OCI-LY7 (cell line): ENCODE measurements around the gene MXRA8. TPM values are rescaled to one million over a fixed set of nuclear protein-coding genes. Genes with fewer than 3 reads are reported as not detected.

ENCODE experiments used
- BruUV-seq: library from RNA; stranded (reverse); fragments of 400-500 nt; replicated peaks from 2 replicates; lab custom pipeline; 2021; lab: Mats Ljungman, UMichigan
- CTCF ChIA-PET: fragments of 300-600 bp; sonication (Branson Sonifier 250); formaldehyde crosslinking; loops from one replicate; lab custom pipeline; 2022; ENCODE audit warnings: antibody characterized with exemption; ENCODE audit not compliant: unreplicated experiment; lab: Charles Lee
- POLR2A ChIA-PET: fragments of 300-600 bp; sonication (Branson Sonifier 250); formaldehyde crosslinking; loops from one replicate; lab custom pipeline; 2022; ENCODE audit warnings: antibody characterized with exemption; lab: Charles Lee
- DNase-seq: peaks from one replicate; pipeline ENCODE4 v3.0.0-alpha.2; 2015; ENCODE audit warnings: low spot score
- H2AFZ ChIP-seq: fragments of 200-600 bp; sonication (generic), shearing (Covaris generic); 2 replicates; pipeline ENCODE4 v1.6.1; 2014; ENCODE audit warnings: mild to moderate bottlenecking, antibody characterized with exemption, low read length, moderate library complexity
- H3K27ac ChIP-seq: fragments of 200-600 bp; sonication (generic); 2 replicates; pipeline ENCODE4 v1.5.1; 2014; ENCODE audit warnings: mixed run types, low read depth, mild to moderate bottlenecking, moderate library complexity, low read length, inconsistent platforms; ENCODE audit not compliant: poor library complexity, severe bottlenecking
- H3K36me3 ChIP-seq: fragments of 200-600 bp; sonication (generic); 2 replicates; pipeline ENCODE4 v1.6.1; 2014; ENCODE audit warnings: mild to moderate bottlenecking, antibody characterized with exemption, low read length, moderate library complexity, mixed read lengths; ENCODE audit not compliant: insufficient read depth
- H3K4me1 ChIP-seq: fragments of 200-600 bp; sonication (generic); 2 replicates; pipeline ENCODE4 v1.5.1; 2014; ENCODE audit warnings: mild to moderate bottlenecking, low read length; ENCODE audit not compliant: insufficient read depth, poor library complexity, severe bottlenecking
- H3K4me2 ChIP-seq: fragments of 200-600 bp; sonication (generic); 2 replicates; pipeline ENCODE4 v1.6.1; 2014; ENCODE audit warnings: mild to moderate bottlenecking, low read length
- H3K4me3 ChIP-seq: fragments of 200-600 bp; sonication (generic); 2 replicates; pipeline ENCODE4 v1.5.1; 2014; ENCODE audit warnings: mild to moderate bottlenecking, low read depth, low read length; ENCODE audit not compliant: poor library complexity, severe bottlenecking
- H3K79me2 ChIP-seq: fragments of 200-600 bp; sonication (generic); 2 replicates; pipeline ENCODE4 v1.6.1; 2016; ENCODE audit warnings: low read depth, mild to moderate bottlenecking, low read length, moderate library complexity, mixed read lengths; ENCODE audit not compliant: insufficient read depth
- H3K9me2 ChIP-seq: fragments of 200-600 bp; sonication (generic); 2 replicates; pipeline ENCODE4 v1.6.1; 2016; ENCODE audit warnings: mild to moderate bottlenecking, low read length, mixed read lengths; ENCODE audit not compliant: insufficient read depth
- H3K9me3 ChIP-seq: fragments of 200-600 bp; sonication (generic); 2 replicates; pipeline ENCODE4 v1.6.1; 2014; ENCODE audit warnings: mild to moderate bottlenecking, mixed run types, low read length, mixed read lengths
- H4K20me1 ChIP-seq: fragments of 200-600 bp; sonication (generic); 2 replicates; pipeline ENCODE4 v1.6.1; 2014; ENCODE audit warnings: mild to moderate bottlenecking, antibody characterized with exemption, low read length, moderate library complexity, mixed read lengths; ENCODE audit not compliant: insufficient read depth
- EZH2phosphoT487 ChIP-seq: fragments of 200-600 bp; sonication (generic); IDR thresholded peaks from 2 replicates; pipeline ENCODE4 v1.6.1; 2018; ENCODE audit warnings: low read depth, borderline replicate concordance, mild to moderate bottlenecking, mixed run types, antibody characterized with exemption, low read length, moderate library complexity, mixed read lengths
- intact Hi-C: fragments of 100-400 bp; cut with micrococcal nuclease; formaldehyde crosslinking; loops from one replicate; pipeline ENCODE4 v1.10.0; 2022; ENCODE audit not compliant: unreplicated experiment
- total RNA-seq, 2 experiments: library from RNA; depleted of rRNA in 1 of 2; stranded (reverse); fragments of >200 nt in 1 of 2; shearing (Covaris generic) in 1 of 2; gene quantifications; 2 replicates each; pipeline ENCODE4 v1.2.3, GENCODE V29; 2014 to 2022
- TF ChIP-seq, protein P1 (sequence below): fragments of 200-600 bp; sonication (generic); conservative IDR thresholded peaks from 2 replicates; pipeline ENCODE4 v1.5.1; 2014; ENCODE audit warnings: mild to moderate bottlenecking, antibody characterized with exemption, low read length, moderate library complexity, mixed read lengths

Gene MXRA8
- total RNA-seq, 2 experiments from 2014 or later, result not detected

DNA sequence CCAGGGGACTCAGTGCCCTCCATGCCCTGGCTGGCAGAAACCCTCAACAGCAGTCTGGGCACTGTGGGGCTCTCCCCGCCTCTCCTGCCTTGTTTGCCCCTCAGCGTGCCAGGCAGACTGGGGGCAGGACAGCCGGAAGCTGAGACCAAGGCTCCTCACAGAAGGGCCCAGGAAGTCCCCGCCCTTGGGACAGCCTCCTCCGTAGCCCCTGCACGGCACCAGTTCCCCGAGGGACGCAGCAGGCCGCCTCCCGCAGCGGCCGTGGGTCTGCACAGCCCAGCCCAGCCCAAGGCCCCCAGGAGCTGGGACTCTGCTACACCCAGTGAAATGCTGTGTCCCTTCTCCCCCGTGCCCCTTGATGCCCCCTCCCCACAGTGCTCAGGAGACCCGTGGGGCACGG is 30.1 kb downstream of the MXRA8 start:
- Histone ChIP-seq H3K36me3 (peaks cover 25% of the 10 kb centered on the region; the same call in 1 of the 2 replicates), H3K27ac (no peak overlapping the region), H2AFZ (no peak overlapping the region), H3K4me3 (no peak overlapping the region), H3K9me3 (no peaks in the 10 kb centered on the region), H3K4me1 (peaks cover 19% of the 10 kb centered on the region), H3K4me2 (no peak overlapping the region), H3K79me2 (peaks cover 17% of the 10 kb centered on the region), H4K20me1 (no peaks in the 10 kb centered on the region), H3K9me2 (no peaks in the 10 kb centered on the region)
- no TSS peak for BruUV-seq
- intact Hi-C loops, result no loop called here
- POLR2A ChIA-PET, result no interaction called here
- CTCF ChIA-PET, result no interaction called here
- no peak for DNase-seq
- TF ChIP-seq EZH2phosphoT487, result no peak
- TF ChIP-seq, protein P1, sequence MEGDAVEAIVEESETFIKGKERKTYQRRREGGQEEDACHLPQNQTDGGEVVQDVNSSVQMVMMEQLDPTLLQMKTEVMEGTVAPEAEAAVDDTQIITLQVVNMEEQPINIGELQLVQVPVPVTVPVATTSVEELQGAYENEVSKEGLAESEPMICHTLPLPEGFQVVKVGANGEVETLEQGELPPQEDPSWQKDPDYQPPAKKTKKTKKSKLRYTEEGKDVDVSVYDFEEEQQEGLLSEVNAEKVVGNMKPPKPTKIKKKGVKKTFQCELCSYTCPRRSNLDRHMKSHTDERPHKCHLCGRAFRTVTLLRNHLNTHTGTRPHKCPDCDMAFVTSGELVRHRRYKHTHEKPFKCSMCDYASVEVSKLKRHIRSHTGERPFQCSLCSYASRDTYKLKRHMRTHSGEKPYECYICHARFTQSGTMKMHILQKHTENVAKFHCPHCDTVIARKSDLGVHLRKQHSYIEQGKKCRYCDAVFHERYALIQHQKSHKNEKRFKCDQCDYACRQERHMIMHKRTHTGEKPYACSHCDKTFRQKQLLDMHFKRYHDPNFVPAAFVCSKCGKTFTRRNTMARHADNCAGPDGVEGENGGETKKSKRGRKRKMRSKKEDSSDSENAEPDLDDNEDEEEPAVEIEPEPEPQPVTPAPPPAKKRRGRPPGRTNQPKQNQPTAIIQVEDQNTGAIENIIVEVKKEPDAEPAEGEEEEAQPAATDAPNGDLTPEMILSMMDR, result no peak

DNA sequence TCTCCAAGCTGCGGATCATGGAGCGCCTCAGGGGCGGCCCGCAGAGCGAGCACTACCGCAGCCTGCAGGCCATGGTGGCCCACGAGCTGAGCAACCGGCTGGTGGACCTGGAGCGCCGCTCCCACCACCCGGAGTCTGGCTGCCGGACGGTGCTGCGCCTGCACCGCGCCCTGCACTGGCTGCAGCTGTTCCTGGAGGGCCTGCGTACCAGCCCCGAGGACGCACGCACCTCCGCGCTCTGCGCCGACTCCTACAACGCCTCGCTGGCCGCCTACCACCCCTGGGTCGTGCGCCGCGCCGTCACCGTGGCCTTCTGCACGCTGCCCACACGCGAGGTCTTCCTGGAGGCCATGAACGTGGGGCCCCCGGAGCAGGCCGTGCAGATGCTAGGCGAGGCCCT is 31.1 kb downstream of the MXRA8 start:
- DNase-seq, result no peak
- peaks cover 25% of the 10 kb centered on the region; the same call in 1 of the 2 replicates for H3K36me3 ChIP-seq
- H3K9me3 ChIP-seq, result no peaks in the 10 kb centered on the region
- H4K20me1 ChIP-seq, result peaks cover 3% of the 10 kb centered on the region; the same call in 1 of the 2 replicates
- H3K27ac ChIP-seq, result no peak overlapping the region
- TSS peak; percentile 61 for BruUV-seq
- no peak overlapping the region for H3K4me2 ChIP-seq
- peaks cover 25% of the 10 kb centered on the region for H3K4me1 ChIP-seq
- intact Hi-C loops, result no loop called here
- no peak overlapping the region for H2AFZ ChIP-seq
- ChIA-PET CTCF (no interaction called here), POLR2A (no interaction called here)
- H3K79me2 ChIP-seq, result peaks cover 23% of the 10 kb centered on the region
- TF ChIP-seq EZH2phosphoT487, result no peak
- TF ChIP-seq, protein P1, result no peak
- H3K4me3 ChIP-seq, result no peak overlapping the region
- H3K9me2 ChIP-seq, result no peaks in the 10 kb centered on the region

DNA sequence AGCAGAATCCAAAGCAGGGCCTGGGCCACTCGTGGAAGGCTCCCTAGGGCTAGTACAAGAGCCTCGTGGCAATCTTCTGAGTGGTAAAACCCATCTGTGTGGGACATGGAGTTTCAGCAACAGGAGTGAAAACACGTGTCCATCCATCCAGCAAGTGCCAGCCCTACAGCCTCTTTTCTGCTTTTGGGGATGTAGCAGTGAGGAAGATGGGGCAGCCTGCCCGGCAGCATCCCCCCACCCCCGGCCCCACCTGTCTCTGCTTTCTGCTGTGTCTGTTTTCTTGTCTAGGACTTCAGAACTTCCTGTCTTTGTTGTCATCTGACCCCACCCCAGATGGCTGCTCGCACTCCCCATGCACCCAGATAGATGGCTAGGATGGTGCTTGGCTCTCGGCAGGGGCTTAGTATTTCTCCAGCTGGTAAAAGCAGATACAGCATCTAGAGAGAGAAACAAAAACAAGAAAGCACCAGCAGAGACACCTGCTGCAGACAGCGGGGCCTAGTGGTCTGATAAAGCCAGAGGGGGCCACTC is 32.2 kb downstream of the MXRA8 start:
- Histone ChIP-seq H3K9me2 (no peaks in the 10 kb centered on the region), H2AFZ (no peak overlapping the region), H3K4me3 (peak overlapping the region; percentile 84), H3K79me2 (peaks cover 35% of the 10 kb centered on the region), H3K27ac (peak overlapping the region; percentile 36), H3K36me3 (peaks cover 35% of the 10 kb centered on the region; the same call in 1 of the 2 replicates), H3K4me2 (peak overlapping the region; percentile 95), H3K4me1 (peaks cover 25% of the 10 kb centered on the region), H3K9me3 (no peaks in the 10 kb centered on the region), H4K20me1 (peaks cover 3% of the 10 kb centered on the region; the same call in 1 of the 2 replicates)
- intact Hi-C loops, result no loop called here
- DNase-seq, result peak; percentile 40
- POLR2A ChIA-PET, result no interaction called here
- CTCF ChIA-PET, result no interaction called here
- BruUV-seq, result no TSS peak
- TF ChIP-seq, protein P1, result no peak
- no peak for TF ChIP-seq EZH2phosphoT487
